Liver (tissue), 9 donors: ENCODE measurements around the gene PDZD2. TPM values are rescaled to one million over a fixed set of nuclear protein-coding genes. Genes with fewer than 3 reads are reported as not detected.

Source experiments
- DNase-seq: peaks from one replicate; pipeline ENCODE4 v3.0.0-alpha.2; 2017; ENCODE audit warnings: low spot score
- H3K27ac ChIP-seq, 2 donors: one replicate each; pipeline ENCODE4 v1.7.0; 2013; ENCODE audit warnings: inconsistent platforms in 2 of 2, low read length in 2 of 2, control low read depth in 1 of 2, low read depth in 1 of 2, mild to moderate bottlenecking in 1 of 2
- H3K27me3 ChIP-seq, 4 donors: one replicate each; pipeline versions ENCODE4 v1.6.1 to v1.7.0; 2013; ENCODE audit warnings: low read length in 3 of 4, inconsistent platforms in 1 of 4, mild to moderate bottlenecking in 1 of 4, moderate library complexity in 1 of 4; ENCODE audit not compliant: control insufficient read depth in 4 of 4, insufficient read depth in 4 of 4
- H3K36me3 ChIP-seq, 4 donors: one replicate each; pipeline versions ENCODE4 v1.6.1 to v1.7.0; 2013; ENCODE audit warnings: low read length in 3 of 4, mild to moderate bottlenecking in 3 of 4, low read depth in 1 of 4, moderate library complexity in 1 of 4; ENCODE audit not compliant: control insufficient read depth in 4 of 4, insufficient read depth in 3 of 4
- H3K4me1 ChIP-seq, 4 donors: one replicate each; pipeline versions ENCODE4 v1.6.1 to v1.7.0; 2013; ENCODE audit warnings: low read length in 3 of 4, mild to moderate bottlenecking in 3 of 4, moderate library complexity in 1 of 4; ENCODE audit not compliant: control insufficient read depth in 4 of 4, insufficient read depth in 4 of 4
- H3K4me3 ChIP-seq, 3 donors: one replicate each; pipeline versions ENCODE4 v1.6.1 to v1.7.0; 2013; ENCODE audit warnings: low read length in 3 of 3, control low read depth in 1 of 3, low read depth in 1 of 3, mild to moderate bottlenecking in 1 of 3
- H3K9ac ChIP-seq, 2 donors: one replicate each; pipeline ENCODE4 v1.7.0; 2013; ENCODE audit warnings: low read length in 2 of 2, mild to moderate bottlenecking in 2 of 2, moderate library complexity in 2 of 2, control low read depth in 1 of 2, low read depth in 1 of 2
- H3K9me3 ChIP-seq, 4 donors: one replicate each; pipeline versions ENCODE4 v1.6.1 to v1.7.0; 2013; ENCODE audit warnings: low read length in 3 of 4; ENCODE audit not compliant: control insufficient read depth in 4 of 4
- ATF3 ChIP-seq: IDR thresholded peaks from 2 replicates; pipeline ENCODE4 v1.6.1; 2016; ENCODE audit warnings: antibody characterized with exemption
- EGR1 ChIP-seq, 2 donors: IDR thresholded peaks; 2 replicates each; pipeline ENCODE4 v1.6.1; 2016 to 2018; ENCODE audit warnings: antibody characterized with exemption in 2 of 2, low read depth in 2 of 2
- GABPA ChIP-seq, 2 donors: IDR thresholded peaks in 1 of 2; conservative IDR thresholded peaks in 1 of 2; 2 replicates each; pipeline ENCODE4 v1.6.1; 2016; ENCODE audit warnings: antibody characterized with exemption in 2 of 2, mild to moderate bottlenecking in 1 of 2, moderate library complexity in 1 of 2
- HNF4A ChIP-seq, 2 donors: conservative IDR thresholded peaks; 2 replicates each; pipeline ENCODE4 v1.6.1; 2016; ENCODE audit warnings: antibody characterized with exemption in 2 of 2, mild to moderate bottlenecking in 2 of 2
- HNF4G ChIP-seq: IDR thresholded peaks from 2 replicates; pipeline ENCODE4 v1.6.1; 2016; ENCODE audit warnings: antibody characterized with exemption
- NR2F2 ChIP-seq: IDR thresholded peaks from 2 replicates; pipeline ENCODE4 v1.6.1; 2016; ENCODE audit warnings: antibody characterized with exemption
- RAD21 ChIP-seq, 2 donors: IDR thresholded peaks; 2 replicates each; pipeline ENCODE4 v1.6.1; 2016; ENCODE audit warnings: antibody characterized with exemption in 2 of 2, mild to moderate bottlenecking in 2 of 2
- TAF1 ChIP-seq: conservative IDR thresholded peaks from 2 replicates; pipeline ENCODE4 v1.6.1; 2016; ENCODE audit warnings: antibody characterized with exemption, mild to moderate bottlenecking
- YY1 ChIP-seq: IDR thresholded peaks from 2 replicates; pipeline ENCODE4 v1.6.1; 2016; ENCODE audit warnings: antibody characterized with exemption, mild to moderate bottlenecking
- WGBS: extraction: QIAGEN DNeasy Blood & Tissue Kit; methylation state at CpG from one replicate; pipeline ENCODE4 v1.1.7; 2013; 5-methylcytosine and 5-hydroxymethylcytosine counted together
- polyA plus RNA-seq, 2 donors: library from polyadenylated mRNA; stranded (reverse) in 1 of 2; unstranded in 1 of 2; fragments of 200-250 nt in 1 of 2; fragments of >200 nt in 1 of 2; fragmentation: Nextera tagmentation in 1 of 2; extraction: Ambion mirVana in 1 of 2; gene quantifications; one replicate each; pipeline versions ENCODE4 v1.2.1 to v1.2.3, GENCODE V29; 2013 to 2015
- total RNA-seq, 2 donors: library from RNA; depleted of rRNA; stranded (reverse); fragments of >200 nt; gene quantifications; one replicate each; pipeline ENCODE4 v1.2.3, GENCODE V29; 2014
- TF ChIP-seq, protein P1 (sequence below): IDR thresholded peaks from 2 replicates; pipeline ENCODE4 v1.6.1; 2016; ENCODE audit warnings: antibody characterized with exemption, mild to moderate bottlenecking
- TF ChIP-seq, protein P2 (sequence below): fragments of 150-350 bp; IDR thresholded peaks from 2 replicates; pipeline ENCODE4 v1.5.1; 2017; ENCODE audit warnings: improper control_type of control experiment, low read depth, low read length; ENCODE audit not compliant: missing input control
- TF ChIP-seq, protein P3 (sequence below): IDR thresholded peaks from 2 replicates; pipeline ENCODE4 v1.6.1; 2016; ENCODE audit warnings: antibody characterized with exemption
- donor health status: healthy.
- donor health status: healthy.
- donor health status: healthy.
- donor health status: healthy.
- donor health status: healthy.

The PDZD2 gene
- total and polyA plus RNA-seq, 4 donors, result 0.27 to 1.1 (median 0.54) TPM

GRCh38 chr5:31981361-31981945 is 342.5 kb downstream of the PDZD2 start (continued):
- TF ChIP-seq, protein P1, sequence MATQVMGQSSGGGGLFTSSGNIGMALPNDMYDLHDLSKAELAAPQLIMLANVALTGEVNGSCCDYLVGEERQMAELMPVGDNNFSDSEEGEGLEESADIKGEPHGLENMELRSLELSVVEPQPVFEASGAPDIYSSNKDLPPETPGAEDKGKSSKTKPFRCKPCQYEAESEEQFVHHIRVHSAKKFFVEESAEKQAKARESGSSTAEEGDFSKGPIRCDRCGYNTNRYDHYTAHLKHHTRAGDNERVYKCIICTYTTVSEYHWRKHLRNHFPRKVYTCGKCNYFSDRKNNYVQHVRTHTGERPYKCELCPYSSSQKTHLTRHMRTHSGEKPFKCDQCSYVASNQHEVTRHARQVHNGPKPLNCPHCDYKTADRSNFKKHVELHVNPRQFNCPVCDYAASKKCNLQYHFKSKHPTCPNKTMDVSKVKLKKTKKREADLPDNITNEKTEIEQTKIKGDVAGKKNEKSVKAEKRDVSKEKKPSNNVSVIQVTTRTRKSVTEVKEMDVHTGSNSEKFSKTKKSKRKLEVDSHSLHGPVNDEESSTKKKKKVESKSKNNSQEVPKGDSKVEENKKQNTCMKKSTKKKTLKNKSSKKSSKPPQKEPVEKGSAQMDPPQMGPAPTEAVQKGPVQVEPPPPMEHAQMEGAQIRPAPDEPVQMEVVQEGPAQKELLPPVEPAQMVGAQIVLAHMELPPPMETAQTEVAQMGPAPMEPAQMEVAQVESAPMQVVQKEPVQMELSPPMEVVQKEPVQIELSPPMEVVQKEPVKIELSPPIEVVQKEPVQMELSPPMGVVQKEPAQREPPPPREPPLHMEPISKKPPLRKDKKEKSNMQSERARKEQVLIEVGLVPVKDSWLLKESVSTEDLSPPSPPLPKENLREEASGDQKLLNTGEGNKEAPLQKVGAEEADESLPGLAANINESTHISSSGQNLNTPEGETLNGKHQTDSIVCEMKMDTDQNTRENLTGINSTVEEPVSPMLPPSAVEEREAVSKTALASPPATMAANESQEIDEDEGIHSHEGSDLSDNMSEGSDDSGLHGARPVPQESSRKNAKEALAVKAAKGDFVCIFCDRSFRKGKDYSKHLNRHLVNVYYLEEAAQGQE, result no peak
- TF ChIP-seq NR2F2 (no peak), RAD21 (IDR thresholded peaks at IDR 0.05) (no peak), HNF4G (no peak)

- Histone ChIP-seq H3K4me3 (no peak overlapping the region), H3K9ac (no peak overlapping the region), H3K27ac (no peak overlapping the region), H3K9me3 (no peaks in the 10 kb centered on the region), H3K27me3 (no peaks in the 10 kb centered on the region), H3K36me3 (no peaks in the 10 kb centered on the region), H3K4me1 (no peaks in the 10 kb centered on the region)
- DNase-seq, result no peak
- no peak for TF ChIP-seq ATF3
- TF ChIP-seq, protein P2, sequence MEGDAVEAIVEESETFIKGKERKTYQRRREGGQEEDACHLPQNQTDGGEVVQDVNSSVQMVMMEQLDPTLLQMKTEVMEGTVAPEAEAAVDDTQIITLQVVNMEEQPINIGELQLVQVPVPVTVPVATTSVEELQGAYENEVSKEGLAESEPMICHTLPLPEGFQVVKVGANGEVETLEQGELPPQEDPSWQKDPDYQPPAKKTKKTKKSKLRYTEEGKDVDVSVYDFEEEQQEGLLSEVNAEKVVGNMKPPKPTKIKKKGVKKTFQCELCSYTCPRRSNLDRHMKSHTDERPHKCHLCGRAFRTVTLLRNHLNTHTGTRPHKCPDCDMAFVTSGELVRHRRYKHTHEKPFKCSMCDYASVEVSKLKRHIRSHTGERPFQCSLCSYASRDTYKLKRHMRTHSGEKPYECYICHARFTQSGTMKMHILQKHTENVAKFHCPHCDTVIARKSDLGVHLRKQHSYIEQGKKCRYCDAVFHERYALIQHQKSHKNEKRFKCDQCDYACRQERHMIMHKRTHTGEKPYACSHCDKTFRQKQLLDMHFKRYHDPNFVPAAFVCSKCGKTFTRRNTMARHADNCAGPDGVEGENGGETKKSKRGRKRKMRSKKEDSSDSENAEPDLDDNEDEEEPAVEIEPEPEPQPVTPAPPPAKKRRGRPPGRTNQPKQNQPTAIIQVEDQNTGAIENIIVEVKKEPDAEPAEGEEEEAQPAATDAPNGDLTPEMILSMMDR, result no peak
- TF ChIP-seq RAD21 (IDR thresholded peaks at IDR 0.05), result no peak
- TF ChIP-seq TAF1, result no peak
- no peak for TF ChIP-seq HNF4A (conservative IDR thresholded peaks at IDR 0.05)
- TF ChIP-seq EGR1 (IDR thresholded peaks at IDR 0.05; ENCODE audit: low read depth in 2 of 2), result no peak
- TF ChIP-seq, protein P3, sequence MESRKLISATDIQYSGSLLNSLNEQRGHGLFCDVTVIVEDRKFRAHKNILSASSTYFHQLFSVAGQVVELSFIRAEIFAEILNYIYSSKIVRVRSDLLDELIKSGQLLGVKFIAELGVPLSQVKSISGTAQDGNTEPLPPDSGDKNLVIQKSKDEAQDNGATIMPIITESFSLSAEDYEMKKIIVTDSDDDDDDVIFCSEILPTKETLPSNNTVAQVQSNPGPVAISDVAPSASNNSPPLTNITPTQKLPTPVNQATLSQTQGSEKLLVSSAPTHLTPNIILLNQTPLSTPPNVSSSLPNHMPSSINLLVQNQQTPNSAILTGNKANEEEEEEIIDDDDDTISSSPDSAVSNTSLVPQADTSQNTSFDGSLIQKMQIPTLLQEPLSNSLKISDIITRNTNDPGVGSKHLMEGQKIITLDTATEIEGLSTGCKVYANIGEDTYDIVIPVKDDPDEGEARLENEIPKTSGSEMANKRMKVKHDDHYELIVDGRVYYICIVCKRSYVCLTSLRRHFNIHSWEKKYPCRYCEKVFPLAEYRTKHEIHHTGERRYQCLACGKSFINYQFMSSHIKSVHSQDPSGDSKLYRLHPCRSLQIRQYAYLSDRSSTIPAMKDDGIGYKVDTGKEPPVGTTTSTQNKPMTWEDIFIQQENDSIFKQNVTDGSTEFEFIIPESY, result no peak
- WGBS, result 90% methylated on average over 6 of the region's 6 CpGs
These were observed 343.1 kb downstream of the PDZD2 start for GRCh38 chr5:31982027-31982426.

DNA sequence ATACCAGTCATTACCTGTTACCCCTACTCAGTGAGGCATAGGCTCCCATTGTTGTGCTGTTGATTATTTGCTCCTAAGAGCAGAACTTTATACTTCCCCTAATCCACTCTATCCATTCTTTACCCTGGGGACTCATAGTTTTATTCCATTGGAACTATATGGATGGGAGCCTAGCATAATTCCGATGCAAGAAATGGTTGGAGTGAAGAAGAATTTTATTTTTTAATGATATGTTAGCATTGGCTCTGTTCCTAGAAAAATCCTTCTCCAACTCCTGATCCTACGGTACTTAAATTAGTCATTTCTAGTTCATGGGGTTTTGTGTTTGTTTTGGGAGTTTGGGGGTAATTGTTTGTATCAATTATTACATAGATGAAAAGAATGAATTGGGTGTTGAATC is 343.7 kb downstream of the PDZD2 start:
- H3K36me3 ChIP-seq, result no peaks in the 10 kb centered on the region
- no peak overlapping the region for H3K4me3 ChIP-seq
- DNase-seq, result no peak
- no peaks in the 10 kb centered on the region for H3K9me3 ChIP-seq
- TF ChIP-seq YY1 (no peak), ATF3 (no peak), HNF4A (conservative IDR thresholded peaks at IDR 0.05) (no peak), GABPA (IDR thresholded peaks at IDR 0.05 in 1 of 2, conservative IDR thresholded peaks at IDR 0.05 in 1 of 2) (no peak), HNF4G (no peak)
- TF ChIP-seq, protein P2, result no peak
- H3K9ac ChIP-seq, result no peak overlapping the region
- H3K27me3 ChIP-seq, result no peaks in the 10 kb centered on the region
- H3K4me1 ChIP-seq, result no peaks in the 10 kb centered on the region
- 84% methylated on average over 2 of the region's 2 CpGs for WGBS
- no peak overlapping the region for H3K27ac ChIP-seq
